AG10803 (cell line): ENCODE results near the gene CASP14.
"Not testable (repeated sequence)": the region's sequence is repeated elsewhere in the genome, so short reads cannot be mapped to it uniquely, and the experiment has no call there.

ENCODE experiments used
- DNase-seq: peaks from one replicate; pipeline ENCODE4 v3.0.0; 2010; ENCODE audit warnings: low read depth
- H3K4me3 ChIP-seq: 2 replicates; pipeline ENCODE4 v1.5.1; 2011; ENCODE audit warnings: mild to moderate bottlenecking, low read length, control low read depth
- TF ChIP-seq, protein P1 (sequence below): conservative IDR thresholded peaks from 2 replicates; pipeline ENCODE4 v1.5.1; 2011; ENCODE audit warnings: mild to moderate bottlenecking, low read length, control low read depth, inconsistent platforms

The CASP14 gene

DNA sequence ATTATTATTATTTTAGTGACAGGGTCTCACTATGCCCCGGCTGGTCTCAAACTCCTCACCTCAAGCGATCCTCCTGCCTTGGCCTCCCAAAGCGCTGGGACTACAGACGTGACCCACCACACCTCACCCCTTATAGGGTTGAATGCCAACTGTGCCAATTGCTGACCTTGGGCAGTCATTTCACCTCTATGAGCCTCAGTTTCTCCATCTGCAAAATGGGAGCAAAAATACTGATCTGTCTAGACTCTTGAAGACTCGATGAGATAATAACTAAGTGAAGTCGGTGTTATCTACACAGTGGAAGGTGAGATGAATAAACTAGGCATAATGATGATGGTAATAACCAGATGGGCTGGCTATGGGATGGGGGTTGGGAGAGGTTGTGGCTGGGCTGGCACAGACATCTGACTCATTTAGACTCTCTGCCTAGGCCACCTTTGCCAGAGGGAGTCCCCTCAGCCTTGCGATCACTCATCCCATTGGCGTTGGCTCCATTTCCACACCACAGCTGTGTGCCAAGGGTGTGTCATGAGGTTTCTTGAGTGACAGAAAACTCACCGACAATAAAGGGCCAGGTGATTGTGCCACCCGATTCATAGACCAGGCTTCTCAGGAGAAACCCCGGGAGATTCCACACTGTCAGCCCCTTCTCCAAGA lies at the start of gene CASP14:
Gene CASP14, plus strand, starts transcription at position 596 of the 657 bp plus-strand sequence. CDS start 2,772 bp downstream, outside the sequence.
- TF ChIP-seq, protein P1, sequence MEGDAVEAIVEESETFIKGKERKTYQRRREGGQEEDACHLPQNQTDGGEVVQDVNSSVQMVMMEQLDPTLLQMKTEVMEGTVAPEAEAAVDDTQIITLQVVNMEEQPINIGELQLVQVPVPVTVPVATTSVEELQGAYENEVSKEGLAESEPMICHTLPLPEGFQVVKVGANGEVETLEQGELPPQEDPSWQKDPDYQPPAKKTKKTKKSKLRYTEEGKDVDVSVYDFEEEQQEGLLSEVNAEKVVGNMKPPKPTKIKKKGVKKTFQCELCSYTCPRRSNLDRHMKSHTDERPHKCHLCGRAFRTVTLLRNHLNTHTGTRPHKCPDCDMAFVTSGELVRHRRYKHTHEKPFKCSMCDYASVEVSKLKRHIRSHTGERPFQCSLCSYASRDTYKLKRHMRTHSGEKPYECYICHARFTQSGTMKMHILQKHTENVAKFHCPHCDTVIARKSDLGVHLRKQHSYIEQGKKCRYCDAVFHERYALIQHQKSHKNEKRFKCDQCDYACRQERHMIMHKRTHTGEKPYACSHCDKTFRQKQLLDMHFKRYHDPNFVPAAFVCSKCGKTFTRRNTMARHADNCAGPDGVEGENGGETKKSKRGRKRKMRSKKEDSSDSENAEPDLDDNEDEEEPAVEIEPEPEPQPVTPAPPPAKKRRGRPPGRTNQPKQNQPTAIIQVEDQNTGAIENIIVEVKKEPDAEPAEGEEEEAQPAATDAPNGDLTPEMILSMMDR = no peak
- no peak for DNase-seq
- H3K4me3 ChIP-seq = no peak within 1 kb of the TSS

GRCh38 chr19:15008308-15008707 lies 41.0 kb upstream of the CASP14 start:
- H3K4me3 ChIP-seq = no peak overlapping the region
- TF ChIP-seq, protein P1 = no peak
- DNase-seq = no peak

DNA sequence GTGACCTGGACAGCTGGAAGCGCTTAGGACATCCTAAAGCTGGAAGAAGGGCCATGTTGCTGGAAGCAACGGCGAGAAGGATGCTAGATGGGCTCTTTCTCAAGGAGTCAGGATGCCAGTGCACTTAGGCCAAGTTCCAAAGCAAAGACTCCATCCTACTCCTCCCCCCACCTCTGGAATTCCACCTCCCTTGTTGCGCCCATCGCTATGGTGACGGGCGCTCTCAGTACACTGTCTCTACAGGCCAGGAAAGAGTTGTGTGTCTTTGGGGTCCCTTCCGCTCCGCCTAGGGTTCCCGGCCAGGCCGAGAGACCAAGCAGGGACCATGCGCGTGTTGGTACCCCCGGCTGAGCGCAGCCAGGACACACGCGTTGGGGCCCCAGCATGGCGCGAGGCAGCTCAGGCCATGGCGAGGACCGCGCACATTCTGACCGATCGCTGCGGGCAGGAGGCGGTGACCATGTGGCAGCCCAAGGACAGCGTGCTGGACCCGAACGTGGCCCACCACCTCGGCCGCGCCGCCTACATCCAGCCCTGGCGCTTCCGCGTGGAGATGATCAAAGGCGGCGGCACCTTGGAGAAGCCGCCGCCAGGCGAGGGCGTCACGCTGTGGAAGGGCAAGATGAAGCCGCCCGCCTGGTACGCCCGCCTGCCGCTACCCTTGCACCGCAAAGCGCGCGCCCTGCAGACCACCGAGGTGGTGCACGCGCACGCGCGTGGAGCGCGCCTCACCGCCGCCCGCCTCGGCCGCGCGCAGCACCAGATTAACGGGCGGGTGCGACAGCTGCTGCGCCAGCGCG lies 38.6 kb upstream of the CASP14 start:
- no peak overlapping the region for H3K4me3 ChIP-seq
- no peak for DNase-seq
- TF ChIP-seq, protein P1 = no peak

- TF ChIP-seq, protein P1 = no peak
- no peak for DNase-seq
- H3K4me3 ChIP-seq = no peak overlapping the region
These were observed 34.7 kb upstream of the CASP14 start for GRCh38 chr19:15014579-15014978.

DNA sequence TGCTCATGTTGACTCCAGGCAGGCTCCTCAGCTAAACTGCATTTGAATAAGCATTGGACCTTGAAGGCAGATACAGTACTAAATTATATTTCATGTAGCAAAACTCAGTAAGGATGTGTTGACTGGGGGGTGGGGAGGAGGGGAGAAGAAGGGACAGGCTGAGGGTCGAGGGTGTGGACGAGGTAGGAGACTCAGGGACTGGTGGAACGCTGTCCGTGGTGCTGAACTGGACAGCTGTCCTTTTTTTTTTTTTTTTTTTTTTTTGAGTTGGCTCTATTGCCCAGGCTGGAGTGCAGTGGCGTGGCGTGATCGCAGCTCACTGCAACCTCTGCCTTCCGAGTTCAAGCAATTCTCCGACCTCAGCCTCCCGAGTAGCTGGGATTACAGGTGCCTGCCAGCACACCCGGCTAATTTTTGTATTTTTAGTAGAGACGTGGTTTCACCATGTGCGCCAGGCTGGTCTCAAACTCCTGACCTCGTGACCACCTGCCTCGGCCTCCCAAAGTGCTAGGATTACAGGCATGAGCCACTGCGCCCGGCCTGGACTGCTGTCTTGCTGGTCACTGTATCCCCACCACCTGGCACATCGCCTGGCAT lies 33.2 kb upstream of the CASP14 start:
- DNase-seq = no peak
- TF ChIP-seq, protein P1 = no peak

GRCh38 chr19:15018836-15019235 lies 30.4 kb upstream of the CASP14 start:
- not testable (repeated sequence) for H3K4me3 ChIP-seq, DNase-seq

More for the DNA sequence above, 33.2 kb upstream of the CASP14 start:
- H3K4me3 ChIP-seq = no peak overlapping the region

- DNase-seq = no peak
- H3K4me3 ChIP-seq = no peak overlapping the region
- TF ChIP-seq, protein P1 = no peak
These were observed 27.8 kb upstream of the CASP14 start for GRCh38 chr19:15021286-15022007.
